CD1c-positive myeloid dendritic cell (primary cell): ENCODE data around the gene PABPC5.

Experiments
- DNase-seq: peaks from one replicate; pipeline ENCODE4 v3.0.0-alpha.2; 2016; ENCODE audit errors: extremely low spot score

Gene PABPC5

GRCh38 chrX:91434351-91435168 is at the start of gene PABPC5:
TSS of gene PABPC5 (plus strand) at chrX:91434839. CDS start at chrX:91435578, 739 bp downstream.
- DNase-seq = no peak

- no peak for DNase-seq
Measured at GRCh38 chrX:91389026-91389425, 45.6 kb upstream of the PABPC5 start.

GRCh38 chrX:91414713-91415112 is 19.9 kb upstream of the PABPC5 start:
- no peak for DNase-seq

- no peak for DNase-seq
Measured at GRCh38 chrX:91435395-91435794, 756 bp downstream of the PABPC5 start.
